PC-9 (cell line): ENCODE data around the gene HNRNPF. TPM values are rescaled to one million over a fixed set of nuclear protein-coding genes. Genes with fewer than 3 reads are reported as not detected.
A peak's percentile ranks its signal among the peaks of the same experiment; 100 is the strongest.

Experiments
- BruUV-seq: library from RNA; stranded (reverse); fragments of 400-500 nt; replicated peaks from 2 replicates; lab custom pipeline; 2021; lab: Mats Ljungman, UMichigan
- CTCF ChIA-PET: fragments of 300-600 bp; sonication (Branson Sonifier 250); formaldehyde crosslinking; loops from one replicate; lab custom pipeline; 2022; ENCODE audit warnings: antibody characterized with exemption; lab: Charles Lee
- POLR2A ChIA-PET: fragments of 300-600 bp; sonication (Branson Sonifier 250); formaldehyde crosslinking; loops from one replicate; lab custom pipeline; 2022; ENCODE audit warnings: antibody characterized with exemption; ENCODE audit not compliant: unreplicated experiment; lab: Charles Lee
- DNase-seq, 2 experiments: peaks; one replicate each; pipeline versions ENCODE4 v3.0.0 to v3.0.0-alpha.2; 2015 to 2022; ENCODE audit warnings: mixed read lengths in 1 of 2
- H2AFZ ChIP-seq: fragments of 200-600 bp; sonication (generic); 2 replicates; pipeline ENCODE4 v1.8.1; 2017; ENCODE audit warnings: antibody characterized with exemption
- H3F3A ChIP-seq: fragments of 200-600 bp; sonication (generic); 2 replicates; pipeline ENCODE4 v1.8.1; 2017; ENCODE audit warnings: antibody characterized with exemption, mild to moderate bottlenecking, low read depth; ENCODE audit not compliant: insufficient read depth
- H3K27ac ChIP-seq: fragments of 200-600 bp; sonication (generic); 2 replicates; pipeline ENCODE4 v1.6.1; 2016; ENCODE audit warnings: mixed run types
- H3K27me3 ChIP-seq: fragments of 200-600 bp; sonication (generic); 2 replicates; pipeline ENCODE4 v1.6.1; 2016; ENCODE audit warnings: low read depth, mixed run types; ENCODE audit not compliant: insufficient read depth
- H3K36me3 ChIP-seq: fragments of 200-600 bp; sonication (generic); 2 replicates; pipeline ENCODE4 v1.6.1; 2016; ENCODE audit warnings: low read depth, mixed run types
- H3K4me1 ChIP-seq: fragments of 200-600 bp; sonication (generic); replicated peaks from 2 replicates; pipeline ENCODE4 v1.6.1; 2016; ENCODE audit warnings: mixed run types; ENCODE audit not compliant: insufficient read depth
- H3K4me2 ChIP-seq: fragments of 200-600 bp; sonication (generic); 2 replicates; pipeline ENCODE4 v1.6.1; 2017; ENCODE audit warnings: mixed run types
- H3K4me3 ChIP-seq: fragments of 200-600 bp; sonication (generic); 2 replicates; pipeline ENCODE4 v1.6.1; 2016; ENCODE audit warnings: mixed run types
- H3K79me2 ChIP-seq: fragments of 200-600 bp; sonication (generic); 2 replicates; pipeline ENCODE4 v1.6.1; 2017; ENCODE audit warnings: low read depth, mixed run types
- H3K9me2 ChIP-seq: fragments of 200-600 bp; sonication (generic); 2 replicates; pipeline ENCODE4 v1.8.1; 2017; ENCODE audit warnings: mild to moderate bottlenecking; ENCODE audit not compliant: insufficient read depth
- H3K9me3 ChIP-seq: fragments of 200-600 bp; sonication (generic); 2 replicates; pipeline ENCODE4 v1.8.1; 2016; ENCODE audit warnings: low read depth; ENCODE audit not compliant: insufficient read depth
- H4K20me1 ChIP-seq: fragments of 200-600 bp; sonication (generic); 2 replicates; pipeline ENCODE4 v1.8.1; 2017; ENCODE audit not compliant: insufficient read depth
- CTCF ChIP-seq: fragments of 200-600 bp; sonication (generic); conservative IDR thresholded peaks from 2 replicates; pipeline ENCODE4 v1.6.1; 2017; ENCODE audit warnings: mixed run types, antibody characterized with exemption, mild to moderate bottlenecking, moderate library complexity
- EZH2 ChIP-seq: fragments of 200-600 bp; sonication (generic); IDR thresholded peaks from 2 replicates; pipeline ENCODE4 v1.8.0; 2017; ENCODE audit warnings: antibody characterized with exemption, low read depth
- intact Hi-C: fragments of 100-400 bp; cut with micrococcal nuclease; formaldehyde crosslinking; loops from one replicate; pipeline ENCODE4 v1.10.0; 2022; ENCODE audit not compliant: unreplicated experiment
- total RNA-seq: library from RNA; stranded (reverse); gene quantifications from 2 replicates; pipeline ENCODE4 v1.2.3, GENCODE V29; 2021

The HNRNPF gene
- total RNA-seq, 1 experiment from 2014 or later = 337 TPM

DNA sequence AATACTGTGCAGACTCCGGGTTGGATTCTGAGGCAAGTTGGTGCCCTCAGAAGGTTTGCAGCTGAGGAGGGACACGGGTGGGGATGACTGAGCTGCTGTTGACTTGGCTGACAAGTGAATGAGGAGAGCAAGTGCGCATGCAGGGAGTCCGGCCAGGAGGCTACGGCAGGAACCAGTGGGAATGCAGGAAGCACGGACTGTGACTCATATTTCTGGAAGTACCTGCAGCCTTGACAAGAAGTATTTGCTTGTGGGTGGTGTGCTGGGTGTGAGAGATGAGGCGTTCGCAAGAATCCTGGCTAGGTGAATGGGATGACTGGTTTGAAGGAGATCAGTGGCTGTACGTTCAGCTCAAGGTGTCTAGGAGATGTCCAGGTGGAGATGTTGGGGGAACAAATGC is 68.4 kb downstream of the HNRNPF start:
- Histone ChIP-seq H2AFZ (no peak overlapping the region; the same call in 1 of the 2 replicates), H3K36me3 (no peaks in the 10 kb centered on the region), H3K4me3 (no peak overlapping the region), H3F3A (peaks cover 20% of the 10 kb centered on the region), H4K20me1 (no peaks in the 10 kb centered on the region), H3K79me2 (no peaks in the 10 kb centered on the region), H3K27me3 (no peaks in the 10 kb centered on the region), H3K27ac (no peak overlapping the region), H3K4me2 (peak overlapping the region; percentile 52), H3K9me3 (no peaks in the 10 kb centered on the region), H3K9me2 (no peaks in the 10 kb centered on the region), H3K4me1 (peaks cover 23% of the 10 kb centered on the region)
- intact Hi-C loops = no loop called here
- TF ChIP-seq CTCF (no peak), EZH2 (no peak)
- ChIA-PET POLR2A (no interaction called here), CTCF (no interaction called here)
- BruUV-seq = no TSS peak
- peak; percentile 74 to 85 for DNase-seq

GRCh38 chr10:43340101-43340500 is 68.9 kb downstream of the HNRNPF start:
- H3K9me2 ChIP-seq = no peaks in the 10 kb centered on the region
- H3F3A ChIP-seq = peaks cover 20% of the 10 kb centered on the region
- no peak overlapping the region for H3K4me3 ChIP-seq
- no peaks in the 10 kb centered on the region for H3K27me3 ChIP-seq
- no peaks in the 10 kb centered on the region for H4K20me1 ChIP-seq
- no peaks in the 10 kb centered on the region for H3K36me3 ChIP-seq
- H3K4me1 ChIP-seq = peaks cover 23% of the 10 kb centered on the region
- H3K9me3 ChIP-seq = no peaks in the 10 kb centered on the region
- H3K79me2 ChIP-seq = no peaks in the 10 kb centered on the region
- DNase-seq = no peak
- TF ChIP-seq CTCF (no peak), EZH2 (no peak)
- BruUV-seq = no TSS peak
- no peak overlapping the region for H3K27ac ChIP-seq
- ChIA-PET POLR2A (no interaction called here), CTCF (no interaction called here)
- intact Hi-C loops = no loop called here
- H3K4me2 ChIP-seq = peak overlapping the region; percentile 52
- H2AFZ ChIP-seq = no peak overlapping the region; the same call in 1 of the 2 replicates

GRCh38 chr10:43339136-43339535 is 69.8 kb downstream of the HNRNPF start:
- no peak for DNase-seq
- intact Hi-C loops = no loop called here
- Histone ChIP-seq H4K20me1 (no peaks in the 10 kb centered on the region), H3K9me2 (no peaks in the 10 kb centered on the region), H2AFZ (no peak overlapping the region), H3K4me1 (peaks cover 21% of the 10 kb centered on the region), H3K36me3 (no peaks in the 10 kb centered on the region), H3F3A (peaks cover 20% of the 10 kb centered on the region), H3K4me2 (no peak overlapping the region), H3K4me3 (no peak overlapping the region), H3K79me2 (no peaks in the 10 kb centered on the region), H3K27ac (no peak overlapping the region), H3K9me3 (no peaks in the 10 kb centered on the region), H3K27me3 (no peaks in the 10 kb centered on the region)
- CTCF ChIA-PET = no interaction called here
- TF ChIP-seq CTCF (no peak), EZH2 (no peak)
- no TSS peak for BruUV-seq
- POLR2A ChIA-PET = no interaction called here
